PC-9 (cell line): ENCODE data around the gene ELAVL1. TPM values are rescaled to one million over a fixed set of nuclear protein-coding genes. Genes with fewer than 3 reads are reported as not detected.
"Not testable (repeated sequence)": the region's sequence is repeated elsewhere in the genome, so short reads cannot be mapped to it uniquely, and the experiment has no call there.

Source experiments
- BruUV-seq: library from RNA; stranded (reverse); fragments of 400-500 nt; replicated peaks from 2 replicates; lab custom pipeline; 2021; lab: Mats Ljungman, UMichigan
- CTCF ChIA-PET: fragments of 300-600 bp; sonication (Branson Sonifier 250); formaldehyde crosslinking; loops from one replicate; lab custom pipeline; 2022; ENCODE audit warnings: antibody characterized with exemption; lab: Charles Lee
- POLR2A ChIA-PET: fragments of 300-600 bp; sonication (Branson Sonifier 250); formaldehyde crosslinking; loops from one replicate; lab custom pipeline; 2022; ENCODE audit warnings: antibody characterized with exemption; ENCODE audit not compliant: unreplicated experiment; lab: Charles Lee
- DNase-seq, 2 experiments: peaks; one replicate each; pipeline versions ENCODE4 v3.0.0 to v3.0.0-alpha.2; 2015 to 2022; ENCODE audit warnings: mixed read lengths in 1 of 2
- H2AFZ ChIP-seq: fragments of 200-600 bp; sonication (generic); 2 replicates; pipeline ENCODE4 v1.8.1; 2017; ENCODE audit warnings: antibody characterized with exemption
- H3F3A ChIP-seq: fragments of 200-600 bp; sonication (generic); 2 replicates; pipeline ENCODE4 v1.8.1; 2017; ENCODE audit warnings: antibody characterized with exemption, mild to moderate bottlenecking, low read depth; ENCODE audit not compliant: insufficient read depth
- H3K27ac ChIP-seq: fragments of 200-600 bp; sonication (generic); 2 replicates; pipeline ENCODE4 v1.6.1; 2016; ENCODE audit warnings: mixed run types
- H3K27me3 ChIP-seq: fragments of 200-600 bp; sonication (generic); 2 replicates; pipeline ENCODE4 v1.6.1; 2016; ENCODE audit warnings: low read depth, mixed run types; ENCODE audit not compliant: insufficient read depth
- H3K36me3 ChIP-seq: fragments of 200-600 bp; sonication (generic); 2 replicates; pipeline ENCODE4 v1.6.1; 2016; ENCODE audit warnings: low read depth, mixed run types
- H3K4me1 ChIP-seq: fragments of 200-600 bp; sonication (generic); replicated peaks from 2 replicates; pipeline ENCODE4 v1.6.1; 2016; ENCODE audit warnings: mixed run types; ENCODE audit not compliant: insufficient read depth
- H3K4me2 ChIP-seq: fragments of 200-600 bp; sonication (generic); 2 replicates; pipeline ENCODE4 v1.6.1; 2017; ENCODE audit warnings: mixed run types
- H3K4me3 ChIP-seq: fragments of 200-600 bp; sonication (generic); 2 replicates; pipeline ENCODE4 v1.6.1; 2016; ENCODE audit warnings: mixed run types
- H3K79me2 ChIP-seq: fragments of 200-600 bp; sonication (generic); 2 replicates; pipeline ENCODE4 v1.6.1; 2017; ENCODE audit warnings: low read depth, mixed run types
- H3K9me2 ChIP-seq: fragments of 200-600 bp; sonication (generic); 2 replicates; pipeline ENCODE4 v1.8.1; 2017; ENCODE audit warnings: mild to moderate bottlenecking; ENCODE audit not compliant: insufficient read depth
- H3K9me3 ChIP-seq: fragments of 200-600 bp; sonication (generic); 2 replicates; pipeline ENCODE4 v1.8.1; 2016; ENCODE audit warnings: low read depth; ENCODE audit not compliant: insufficient read depth
- H4K20me1 ChIP-seq: fragments of 200-600 bp; sonication (generic); 2 replicates; pipeline ENCODE4 v1.8.1; 2017; ENCODE audit not compliant: insufficient read depth
- EZH2 ChIP-seq: fragments of 200-600 bp; sonication (generic); IDR thresholded peaks from 2 replicates; pipeline ENCODE4 v1.8.0; 2017; ENCODE audit warnings: antibody characterized with exemption, low read depth
- intact Hi-C: fragments of 100-400 bp; cut with micrococcal nuclease; formaldehyde crosslinking; loops from one replicate; pipeline ENCODE4 v1.10.0; 2022; ENCODE audit not compliant: unreplicated experiment
- total RNA-seq: library from RNA; stranded (reverse); gene quantifications from 2 replicates; pipeline ENCODE4 v1.2.3, GENCODE V29; 2021
- TF ChIP-seq, protein P1 (sequence below): fragments of 200-600 bp; sonication (generic); conservative IDR thresholded peaks from 2 replicates; pipeline ENCODE4 v1.6.1; 2017; ENCODE audit warnings: mixed run types, antibody characterized with exemption, mild to moderate bottlenecking, moderate library complexity

The ELAVL1 gene
- total RNA-seq, 1 experiment from 2014 or later: 108 TPM

- CTCF ChIA-PET: interaction anchor here (0.6 kb wide), 1 partner anchor 387 kb away, joined by 4 read pairs; no protein-coding TSS in a partner anchor
- Histone ChIP-seq H3K36me3 (peaks cover 26% of the 10 kb centered on the region), H3K9me3 (no peaks in the 10 kb centered on the region)
These were observed 74.0 kb downstream of the ELAVL1 start for GRCh38 chr19:7931221-7932061.

GRCh38 chr19:7930765-7931164 is 74.7 kb downstream of the ELAVL1 start:
- TF ChIP-seq, protein P1, sequence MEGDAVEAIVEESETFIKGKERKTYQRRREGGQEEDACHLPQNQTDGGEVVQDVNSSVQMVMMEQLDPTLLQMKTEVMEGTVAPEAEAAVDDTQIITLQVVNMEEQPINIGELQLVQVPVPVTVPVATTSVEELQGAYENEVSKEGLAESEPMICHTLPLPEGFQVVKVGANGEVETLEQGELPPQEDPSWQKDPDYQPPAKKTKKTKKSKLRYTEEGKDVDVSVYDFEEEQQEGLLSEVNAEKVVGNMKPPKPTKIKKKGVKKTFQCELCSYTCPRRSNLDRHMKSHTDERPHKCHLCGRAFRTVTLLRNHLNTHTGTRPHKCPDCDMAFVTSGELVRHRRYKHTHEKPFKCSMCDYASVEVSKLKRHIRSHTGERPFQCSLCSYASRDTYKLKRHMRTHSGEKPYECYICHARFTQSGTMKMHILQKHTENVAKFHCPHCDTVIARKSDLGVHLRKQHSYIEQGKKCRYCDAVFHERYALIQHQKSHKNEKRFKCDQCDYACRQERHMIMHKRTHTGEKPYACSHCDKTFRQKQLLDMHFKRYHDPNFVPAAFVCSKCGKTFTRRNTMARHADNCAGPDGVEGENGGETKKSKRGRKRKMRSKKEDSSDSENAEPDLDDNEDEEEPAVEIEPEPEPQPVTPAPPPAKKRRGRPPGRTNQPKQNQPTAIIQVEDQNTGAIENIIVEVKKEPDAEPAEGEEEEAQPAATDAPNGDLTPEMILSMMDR: no peak
- TF ChIP-seq EZH2: no peak
- ChIA-PET CTCF (interaction anchor here (0.5 to 2.7 kb wide), 3 partner anchors 11 to 387 kb away, joined by 4 to 25 read pairs (median 5); partner anchors contain the start of genes SNAPC2 and TIMM44), POLR2A (no interaction called here)
- no peak overlapping the region for H3K4me2 ChIP-seq
- no peaks in the 10 kb centered on the region for H3K9me3 ChIP-seq
- no peaks in the 10 kb centered on the region for H3K27me3 ChIP-seq
- DNase-seq: no peak
- peak overlapping the region; percentile 92; the same call in 1 of the 2 replicates for H3K27ac ChIP-seq
- H3K4me1 ChIP-seq: peaks cover 28% of the 10 kb centered on the region
- H3K79me2 ChIP-seq: no peaks in the 10 kb centered on the region
- peaks cover 14% of the 10 kb centered on the region; the same call in 1 of the 2 replicates for H4K20me1 ChIP-seq
- H3K36me3 ChIP-seq: peaks cover 20% of the 10 kb centered on the region
- peaks cover 48% of the 10 kb centered on the region for H3F3A ChIP-seq
- no peak overlapping the region for H2AFZ ChIP-seq
- intact Hi-C loops: no loop called here
- no peak overlapping the region for H3K4me3 ChIP-seq
- no TSS peak for BruUV-seq
- H3K9me2 ChIP-seq: no peaks in the 10 kb centered on the region

More at GRCh38 chr19:7931221-7932061, 74.0 kb downstream of the ELAVL1 start:
- Histone ChIP-seq H3K4me2 (no peak overlapping the region), H4K20me1 (peaks cover 15% of the 10 kb centered on the region; the same call in 1 of the 2 replicates), H3K4me1 (peaks cover 28% of the 10 kb centered on the region), H3K27me3 (no peaks in the 10 kb centered on the region), H3K27ac (no peak overlapping the region), H2AFZ (no peak overlapping the region), H3K4me3 (no peak overlapping the region), H3K9me2 (no peaks in the 10 kb centered on the region), H3F3A (peaks cover 47% of the 10 kb centered on the region), H3K79me2 (no peaks in the 10 kb centered on the region)
- intact Hi-C loops: no loop called here
- no peak for TF ChIP-seq EZH2
- TF ChIP-seq, protein P1: no peak
- BruUV-seq: no TSS peak
- POLR2A ChIA-PET: no interaction called here
- no peak for DNase-seq

- intact Hi-C loops, BruUV-seq, H3K27me3 ChIP-seq, H3K9me2 ChIP-seq, H3K9me3 ChIP-seq, H2AFZ ChIP-seq, H3K79me2 ChIP-seq, H3K4me3 ChIP-seq, H4K20me1 ChIP-seq: not testable (repeated sequence)
- POLR2A ChIA-PET: interaction anchor here (0.6 kb wide), 1 partner anchor 1873 kb away, joined by 3 read pairs; no protein-coding TSS in a partner anchor
- Histone ChIP-seq H3K36me3 (peaks cover 12% of the 10 kb centered on the region), H3K4me2 (peak overlapping the region; percentile 64), H3F3A (peaks cover 48% of the 10 kb centered on the region), H3K27ac (peak overlapping the region; percentile 92), H3K4me1 (peaks cover 28% of the 10 kb centered on the region)
- CTCF ChIA-PET: interaction anchor here (0.5 to 2.7 kb wide), 3 partner anchors 10 to 335 kb away, joined by 3 to 25 read pairs (median 5); partner anchors contain the start of genes SNAPC2 and TIMM44
- DNase-seq: peak in 1 of 2 experiments; percentile 70
These were observed 75.4 kb downstream of the ELAVL1 start for GRCh38 chr19:7930030-7930429.
